ENCODE data around the gene TLR9. TPM values are rescaled to one million over a fixed set of nuclear protein-coding genes. Genes with fewer than 3 reads are reported as not detected.
A peak's percentile ranks its signal among the peaks of the same experiment; 100 is the strongest.

The TLR9 gene
- total and polyA plus RNA-seq, 2 donors from 2014 or later: 0.94 TPM; not detected in 1

GRCh38 chr3:52226229-52226817, 878 bp upstream of the TLR9 start:
- Histone ChIP-seq H3K9me3 (ENCODE audit: control insufficient read depth in 2 of 3, insufficient read depth in 1 of 3, low read length in 3 of 3) (no peaks in the 10 kb centered on the region), H3K9ac (ENCODE audit: low read length in 3 of 3) (no peak overlapping the region), H3K4me1 (ENCODE audit: control insufficient read depth in 2 of 3, insufficient read depth in 2 of 3, low read depth in 1 of 3, low read length in 3 of 3) (no peaks in the 10 kb centered on the region), H3K36me3 (ENCODE audit: control insufficient read depth in 2 of 3, insufficient read depth in 3 of 3, low read length in 3 of 3) (peaks cover 0 to 19% (median 14%) of the 10 kb centered on the region in 3 donors), H3K27me3 (ENCODE audit: control insufficient read depth, insufficient read depth, low read length) (no peaks in the 10 kb centered on the region), H3K27ac (ENCODE audit: low read depth in 2 of 2, low read length in 2 of 2) (no peak overlapping the region), H3K4me3 (ENCODE audit: low read length in 3 of 3) (no peak overlapping the region)
- FAIRE-seq: no peak
- peak in 1 of 5 donors; percentile 40 for DNase-seq
- TF ChIP-seq CTCF (IDR thresholded peaks at IDR 0.05; ENCODE audit: borderline replicate concordance, extremely low read depth, insufficient read depth): no peak
- intact Hi-C loops (cut with DNase I): loop anchor here (10.0 kb wide), 1 partner anchor 118 kb away; no protein-coding TSS in a partner anchor

- Histone ChIP-seq H3K27me3 (ENCODE audit: control insufficient read depth, insufficient read depth, low read length) (no peaks in the 10 kb centered on the region), H3K9ac (ENCODE audit: low read length in 3 of 3) (no peak overlapping the region), H3K27ac (ENCODE audit: low read depth in 2 of 2, low read length in 2 of 2) (no peak overlapping the region), H3K4me1 (ENCODE audit: control insufficient read depth in 2 of 3, insufficient read depth in 2 of 3, low read depth in 1 of 3, low read length in 3 of 3) (peaks cover 0 to 14% (median 4%) of the 10 kb centered on the region in 3 donors), H3K36me3 (ENCODE audit: control insufficient read depth in 2 of 3, insufficient read depth in 3 of 3, low read length in 3 of 3) (peaks cover 0 to under 1% (median 0%) of the 10 kb centered on the region in 3 donors), H3K9me3 (ENCODE audit: control insufficient read depth in 2 of 3, insufficient read depth in 1 of 3, low read length in 3 of 3) (no peaks in the 10 kb centered on the region), H3K4me3 (ENCODE audit: low read length in 3 of 3) (no peak overlapping the region)
- DNase-seq (no peak), FAIRE-seq (no peak)
- no peak for TF ChIP-seq CTCF (IDR thresholded peaks at IDR 0.05; ENCODE audit: borderline replicate concordance, extremely low read depth, insufficient read depth)
- intact Hi-C loops (cut with DNase I): loop anchor here (10.0 kb wide), 1 partner anchor 121 kb away; no protein-coding TSS in a partner anchor
Observed at GRCh38 chr3:52223449-52224408, 1.7 kb downstream of the TLR9 start.

- no peak overlapping the region for H3K9ac ChIP-seq (ENCODE audit: low read length in 3 of 3)
Observed at GRCh38 chr3:52222319-52223221, 2.9 kb downstream of the TLR9 start.

More at GRCh38 chr3:52222319-52223221, 2.9 kb downstream of the TLR9 start:
- no peak for TF ChIP-seq CTCF (IDR thresholded peaks at IDR 0.05; ENCODE audit: borderline replicate concordance, extremely low read depth, insufficient read depth)
- H3K4me1 ChIP-seq (ENCODE audit: control insufficient read depth in 2 of 3, insufficient read depth in 2 of 3, low read depth in 1 of 3, low read length in 3 of 3): peaks cover 0 to 20% (median 4%) of the 10 kb centered on the region in 3 donors
- no peaks in the 10 kb centered on the region for H3K36me3 ChIP-seq (ENCODE audit: control insufficient read depth in 2 of 3, insufficient read depth in 3 of 3, low read length in 3 of 3)
- FAIRE-seq (no peak), DNase-seq (no peak)
- no peaks in the 10 kb centered on the region for H3K9me3 ChIP-seq (ENCODE audit: control insufficient read depth in 2 of 3, insufficient read depth in 1 of 3, low read length in 3 of 3)
- no peak overlapping the region for H3K4me3 ChIP-seq (ENCODE audit: low read length in 3 of 3)
- intact Hi-C loops (cut with DNase I): loop anchor here (10.0 kb wide), 1 partner anchor 122 kb away; no protein-coding TSS in a partner anchor
- H3K27me3 ChIP-seq (ENCODE audit: control insufficient read depth, insufficient read depth, low read length): no peaks in the 10 kb centered on the region
- H3K27ac ChIP-seq (ENCODE audit: low read depth in 2 of 2, low read length in 2 of 2): no peak overlapping the region

All from kidney (tissue), 14 donors.